ENCODE measurements around the gene RBX1.

The RBX1 gene

GRCh38 chr22:40979198-40979597 lies 28.0 kb downstream of the RBX1 start:
- in situ Hi-C loops (cut with MboI; ENCODE audit: low pct_unique_long_range_greater_than_20kb, low sequenced_read_pairs, unreplicated experiment) = no loop called here
- TF ChIP-seq, protein P1, sequence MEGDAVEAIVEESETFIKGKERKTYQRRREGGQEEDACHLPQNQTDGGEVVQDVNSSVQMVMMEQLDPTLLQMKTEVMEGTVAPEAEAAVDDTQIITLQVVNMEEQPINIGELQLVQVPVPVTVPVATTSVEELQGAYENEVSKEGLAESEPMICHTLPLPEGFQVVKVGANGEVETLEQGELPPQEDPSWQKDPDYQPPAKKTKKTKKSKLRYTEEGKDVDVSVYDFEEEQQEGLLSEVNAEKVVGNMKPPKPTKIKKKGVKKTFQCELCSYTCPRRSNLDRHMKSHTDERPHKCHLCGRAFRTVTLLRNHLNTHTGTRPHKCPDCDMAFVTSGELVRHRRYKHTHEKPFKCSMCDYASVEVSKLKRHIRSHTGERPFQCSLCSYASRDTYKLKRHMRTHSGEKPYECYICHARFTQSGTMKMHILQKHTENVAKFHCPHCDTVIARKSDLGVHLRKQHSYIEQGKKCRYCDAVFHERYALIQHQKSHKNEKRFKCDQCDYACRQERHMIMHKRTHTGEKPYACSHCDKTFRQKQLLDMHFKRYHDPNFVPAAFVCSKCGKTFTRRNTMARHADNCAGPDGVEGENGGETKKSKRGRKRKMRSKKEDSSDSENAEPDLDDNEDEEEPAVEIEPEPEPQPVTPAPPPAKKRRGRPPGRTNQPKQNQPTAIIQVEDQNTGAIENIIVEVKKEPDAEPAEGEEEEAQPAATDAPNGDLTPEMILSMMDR (IDR thresholded peaks at IDR 0.05; ENCODE audit: extremely low read depth, insufficient read depth, missing control alignments) = no peak
- no peak for DNase-seq (ENCODE audit: low spot score)

DNA sequence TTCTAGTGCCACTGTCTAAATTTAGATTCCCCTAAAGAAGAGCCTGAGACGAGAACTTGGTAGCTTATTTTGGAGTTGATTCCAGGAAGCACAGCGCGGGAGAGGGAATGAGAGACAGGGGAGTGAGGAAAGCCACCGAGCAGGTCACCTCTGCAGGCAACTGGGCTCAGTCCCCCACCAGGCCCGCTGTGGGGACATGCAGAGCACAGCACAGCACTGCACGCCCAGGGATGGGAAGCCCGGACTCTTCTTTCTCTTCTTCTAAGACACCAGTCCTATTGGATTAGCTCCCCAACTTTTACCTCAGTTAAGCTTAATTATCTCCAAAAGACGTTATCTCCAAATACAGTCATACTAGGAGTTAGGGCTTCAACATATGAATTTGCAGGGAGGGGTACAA lies 28.7 kb downstream of the RBX1 start:
- DNase-seq (ENCODE audit: low spot score) = no peak
- TF ChIP-seq, protein P1 (IDR thresholded peaks at IDR 0.05; ENCODE audit: extremely low read depth, insufficient read depth, missing control alignments) = no peak
- in situ Hi-C loops (cut with MboI; ENCODE audit: low pct_unique_long_range_greater_than_20kb, low sequenced_read_pairs, unreplicated experiment) = no loop called here

- in situ Hi-C loops (cut with MboI; ENCODE audit: low pct_unique_long_range_greater_than_20kb, low sequenced_read_pairs, unreplicated experiment) = no loop called here
- peak; percentile 67 for DNase-seq (ENCODE audit: low spot score)
- TF ChIP-seq, protein P1 (IDR thresholded peaks at IDR 0.05; ENCODE audit: extremely low read depth, insufficient read depth, missing control alignments) = no peak
Observed at GRCh38 chr22:40982482-40983385, 31.6 kb downstream of the RBX1 start.

GRCh38 chr22:40991298-40991697 lies 40.1 kb downstream of the RBX1 start:
- TF ChIP-seq, protein P1 (IDR thresholded peaks at IDR 0.05; ENCODE audit: extremely low read depth, insufficient read depth, missing control alignments) = no peak
- in situ Hi-C loops (cut with MboI; ENCODE audit: low pct_unique_long_range_greater_than_20kb, low sequenced_read_pairs, unreplicated experiment) = no loop called here

GRCh38 chr22:40995821-40996220 lies 44.6 kb downstream of the RBX1 start:
- TF ChIP-seq, protein P1 (IDR thresholded peaks at IDR 0.05; ENCODE audit: extremely low read depth, insufficient read depth, missing control alignments) = no peak
- in situ Hi-C loops (cut with MboI; ENCODE audit: low pct_unique_long_range_greater_than_20kb, low sequenced_read_pairs, unreplicated experiment) = no loop called here
- no peak for DNase-seq (ENCODE audit: low spot score)

More at GRCh38 chr22:40991298-40991697, 40.1 kb downstream of the RBX1 start:
- DNase-seq (ENCODE audit: low spot score) = no peak

GRCh38 chr22:40997520-40997919 lies 46.3 kb downstream of the RBX1 start:
- TF ChIP-seq, protein P1 (IDR thresholded peaks at IDR 0.05; ENCODE audit: extremely low read depth, insufficient read depth, missing control alignments) = no peak
- in situ Hi-C loops (cut with MboI; ENCODE audit: low pct_unique_long_range_greater_than_20kb, low sequenced_read_pairs, unreplicated experiment) = no loop called here
- DNase-seq (ENCODE audit: low spot score) = no peak

All from GM13977 (cell line).